PC-9 (cell line): ENCODE measurements around the gene MED4. TPM values are rescaled to one million over a fixed set of nuclear protein-coding genes. Genes with fewer than 3 reads are reported as not detected.

ENCODE experiments used
- BruUV-seq: library from RNA; stranded (reverse); fragments of 400-500 nt; replicated peaks from 2 replicates; lab custom pipeline; 2021; lab: Mats Ljungman, UMichigan
- CTCF ChIA-PET: fragments of 300-600 bp; sonication (Branson Sonifier 250); formaldehyde crosslinking; loops from one replicate; lab custom pipeline; 2022; ENCODE audit warnings: antibody characterized with exemption; lab: Charles Lee
- POLR2A ChIA-PET: fragments of 300-600 bp; sonication (Branson Sonifier 250); formaldehyde crosslinking; loops from one replicate; lab custom pipeline; 2022; ENCODE audit warnings: antibody characterized with exemption; ENCODE audit not compliant: unreplicated experiment; lab: Charles Lee
- DNase-seq, 2 experiments: peaks; one replicate each; pipeline versions ENCODE4 v3.0.0 to v3.0.0-alpha.2; 2015 to 2022; ENCODE audit warnings: mixed read lengths in 1 of 2
- H2AFZ ChIP-seq: fragments of 200-600 bp; sonication (generic); 2 replicates; pipeline ENCODE4 v1.8.1; 2017; ENCODE audit warnings: antibody characterized with exemption
- H3F3A ChIP-seq: fragments of 200-600 bp; sonication (generic); 2 replicates; pipeline ENCODE4 v1.8.1; 2017; ENCODE audit warnings: antibody characterized with exemption, mild to moderate bottlenecking, low read depth; ENCODE audit not compliant: insufficient read depth
- H3K27ac ChIP-seq: fragments of 200-600 bp; sonication (generic); 2 replicates; pipeline ENCODE4 v1.6.1; 2016; ENCODE audit warnings: mixed run types
- H3K27me3 ChIP-seq: fragments of 200-600 bp; sonication (generic); 2 replicates; pipeline ENCODE4 v1.6.1; 2016; ENCODE audit warnings: low read depth, mixed run types; ENCODE audit not compliant: insufficient read depth
- H3K36me3 ChIP-seq: fragments of 200-600 bp; sonication (generic); 2 replicates; pipeline ENCODE4 v1.6.1; 2016; ENCODE audit warnings: low read depth, mixed run types
- H3K4me1 ChIP-seq: fragments of 200-600 bp; sonication (generic); replicated peaks from 2 replicates; pipeline ENCODE4 v1.6.1; 2016; ENCODE audit warnings: mixed run types; ENCODE audit not compliant: insufficient read depth
- H3K4me2 ChIP-seq: fragments of 200-600 bp; sonication (generic); 2 replicates; pipeline ENCODE4 v1.6.1; 2017; ENCODE audit warnings: mixed run types
- H3K4me3 ChIP-seq: fragments of 200-600 bp; sonication (generic); 2 replicates; pipeline ENCODE4 v1.6.1; 2016; ENCODE audit warnings: mixed run types
- H3K79me2 ChIP-seq: fragments of 200-600 bp; sonication (generic); 2 replicates; pipeline ENCODE4 v1.6.1; 2017; ENCODE audit warnings: low read depth, mixed run types
- H3K9me2 ChIP-seq: fragments of 200-600 bp; sonication (generic); 2 replicates; pipeline ENCODE4 v1.8.1; 2017; ENCODE audit warnings: mild to moderate bottlenecking; ENCODE audit not compliant: insufficient read depth
- H3K9me3 ChIP-seq: fragments of 200-600 bp; sonication (generic); 2 replicates; pipeline ENCODE4 v1.8.1; 2016; ENCODE audit warnings: low read depth; ENCODE audit not compliant: insufficient read depth
- H4K20me1 ChIP-seq: fragments of 200-600 bp; sonication (generic); 2 replicates; pipeline ENCODE4 v1.8.1; 2017; ENCODE audit not compliant: insufficient read depth
- EZH2 ChIP-seq: fragments of 200-600 bp; sonication (generic); IDR thresholded peaks from 2 replicates; pipeline ENCODE4 v1.8.0; 2017; ENCODE audit warnings: antibody characterized with exemption, low read depth
- intact Hi-C: fragments of 100-400 bp; cut with micrococcal nuclease; formaldehyde crosslinking; loops from one replicate; pipeline ENCODE4 v1.10.0; 2022; ENCODE audit not compliant: unreplicated experiment
- total RNA-seq: library from RNA; stranded (reverse); gene quantifications from 2 replicates; pipeline ENCODE4 v1.2.3, GENCODE V29; 2021
- TF ChIP-seq, protein P1 (sequence below): fragments of 200-600 bp; sonication (generic); conservative IDR thresholded peaks from 2 replicates; pipeline ENCODE4 v1.6.1; 2017; ENCODE audit warnings: mixed run types, antibody characterized with exemption, mild to moderate bottlenecking, moderate library complexity

The MED4 gene
- total RNA-seq, 1 experiment from 2014 or later: 38.5 TPM

DNA sequence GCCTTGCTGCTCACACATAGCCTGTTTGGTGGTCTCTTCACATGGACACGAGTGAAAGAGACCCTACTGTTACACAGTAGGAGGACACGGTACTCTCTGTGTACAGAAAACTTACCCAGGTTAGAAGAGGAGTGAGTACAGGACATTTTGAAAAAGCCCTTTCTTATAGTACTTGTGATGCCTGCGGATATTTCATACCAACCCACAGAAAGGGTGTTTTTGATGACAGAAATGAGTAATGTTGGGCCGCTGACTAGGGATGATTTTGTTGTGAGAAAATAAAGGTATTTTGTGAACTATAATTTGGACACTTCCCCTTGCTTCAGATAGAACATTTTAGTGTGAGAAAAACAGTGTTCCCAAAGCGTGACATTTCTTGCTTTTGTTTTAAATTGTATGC lies 39.2 kb downstream of the MED4 start:
- Histone ChIP-seq H3K27ac (no peak overlapping the region), H3K4me3 (no peak overlapping the region), H4K20me1 (no peaks in the 10 kb centered on the region), H3K27me3 (no peaks in the 10 kb centered on the region), H3K9me3 (no peaks in the 10 kb centered on the region), H3K36me3 (peaks cover 18% of the 10 kb centered on the region), H3K4me1 (no peaks in the 10 kb centered on the region), H3F3A (no peaks in the 10 kb centered on the region), H3K9me2 (no peaks in the 10 kb centered on the region), H3K4me2 (no peak overlapping the region), H3K79me2 (no peaks in the 10 kb centered on the region), H2AFZ (no peak overlapping the region)
- ChIA-PET POLR2A (no interaction called here), CTCF (no interaction called here)
- DNase-seq: no peak
- TF ChIP-seq EZH2: no peak
- TF ChIP-seq, protein P1, sequence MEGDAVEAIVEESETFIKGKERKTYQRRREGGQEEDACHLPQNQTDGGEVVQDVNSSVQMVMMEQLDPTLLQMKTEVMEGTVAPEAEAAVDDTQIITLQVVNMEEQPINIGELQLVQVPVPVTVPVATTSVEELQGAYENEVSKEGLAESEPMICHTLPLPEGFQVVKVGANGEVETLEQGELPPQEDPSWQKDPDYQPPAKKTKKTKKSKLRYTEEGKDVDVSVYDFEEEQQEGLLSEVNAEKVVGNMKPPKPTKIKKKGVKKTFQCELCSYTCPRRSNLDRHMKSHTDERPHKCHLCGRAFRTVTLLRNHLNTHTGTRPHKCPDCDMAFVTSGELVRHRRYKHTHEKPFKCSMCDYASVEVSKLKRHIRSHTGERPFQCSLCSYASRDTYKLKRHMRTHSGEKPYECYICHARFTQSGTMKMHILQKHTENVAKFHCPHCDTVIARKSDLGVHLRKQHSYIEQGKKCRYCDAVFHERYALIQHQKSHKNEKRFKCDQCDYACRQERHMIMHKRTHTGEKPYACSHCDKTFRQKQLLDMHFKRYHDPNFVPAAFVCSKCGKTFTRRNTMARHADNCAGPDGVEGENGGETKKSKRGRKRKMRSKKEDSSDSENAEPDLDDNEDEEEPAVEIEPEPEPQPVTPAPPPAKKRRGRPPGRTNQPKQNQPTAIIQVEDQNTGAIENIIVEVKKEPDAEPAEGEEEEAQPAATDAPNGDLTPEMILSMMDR: no peak
- BruUV-seq: no TSS peak
- intact Hi-C loops: no loop called here

DNA sequence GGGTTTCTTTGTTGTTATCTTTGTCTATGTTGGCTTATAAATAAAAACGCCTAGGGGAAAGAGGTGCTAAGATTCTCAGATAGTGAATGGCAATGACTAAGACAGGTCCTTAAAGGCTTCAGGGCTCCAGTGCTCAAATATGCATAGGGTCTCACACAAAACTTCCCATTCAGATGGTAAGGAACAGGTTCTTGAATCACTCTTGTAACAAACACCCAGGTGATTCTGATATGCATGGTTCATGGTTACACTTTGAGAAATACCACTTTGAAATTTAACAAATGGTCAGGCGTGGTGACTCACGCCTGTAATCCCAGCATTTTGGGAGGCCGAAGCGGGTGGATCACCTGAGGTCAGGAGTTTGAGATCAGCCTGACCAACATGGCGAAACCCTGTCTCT lies 40.3 kb downstream of the MED4 start:
- ChIA-PET CTCF (no interaction called here), POLR2A (no interaction called here)
- H2AFZ ChIP-seq: no peak overlapping the region
- TF ChIP-seq EZH2: no peak
- TF ChIP-seq, protein P1: no peak
- H3K4me3 ChIP-seq: no peak overlapping the region
- H3K79me2 ChIP-seq: no peaks in the 10 kb centered on the region
- no peaks in the 10 kb centered on the region for H3F3A ChIP-seq
- H3K27ac ChIP-seq: no peak overlapping the region
- H4K20me1 ChIP-seq: no peaks in the 10 kb centered on the region
- peaks cover 18% of the 10 kb centered on the region for H3K36me3 ChIP-seq
- DNase-seq: no peak
- H3K4me2 ChIP-seq: no peak overlapping the region
- BruUV-seq: no TSS peak
- H3K27me3 ChIP-seq: no peaks in the 10 kb centered on the region
- intact Hi-C loops: no loop called here
- no peaks in the 10 kb centered on the region for H3K4me1 ChIP-seq
- no peaks in the 10 kb centered on the region for H3K9me3 ChIP-seq
- no peaks in the 10 kb centered on the region for H3K9me2 ChIP-seq

DNA sequence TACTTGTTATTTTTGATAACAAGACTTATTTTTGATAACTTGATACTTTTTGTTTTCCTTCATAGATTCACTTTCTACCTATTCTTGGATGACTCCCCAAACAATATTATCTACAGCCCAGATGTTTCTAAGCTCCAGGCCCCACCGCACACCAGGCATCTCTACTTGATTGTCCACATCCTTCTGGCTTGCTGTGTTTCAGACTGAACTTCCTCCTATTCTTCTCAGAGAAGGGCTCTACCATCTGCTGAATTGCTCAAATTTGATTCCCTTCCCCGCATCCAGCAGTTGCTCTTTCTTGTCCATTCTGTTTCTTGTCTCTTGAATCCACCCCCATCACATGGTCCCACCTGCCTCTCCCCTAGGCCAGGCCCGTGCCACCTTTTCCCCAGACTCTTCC lies 44.4 kb downstream of the MED4 start:
- H3K27me3 ChIP-seq: no peaks in the 10 kb centered on the region
- no peak for DNase-seq
- no peaks in the 10 kb centered on the region for H4K20me1 ChIP-seq
- ChIA-PET CTCF (interaction anchor here (0.6 kb wide), 1 partner anchor 1037 kb away, joined by 4 read pairs; no protein-coding TSS in a partner anchor), POLR2A (interaction anchor here (0.6 kb wide), 1 partner anchor 53 kb away, joined by 3 read pairs; no protein-coding TSS in a partner anchor)
- H2AFZ ChIP-seq: no peak overlapping the region
- no peak overlapping the region for H3K27ac ChIP-seq
- no peaks in the 10 kb centered on the region for H3K9me2 ChIP-seq
- peaks cover 18% of the 10 kb centered on the region for H3K36me3 ChIP-seq
- H3K4me1 ChIP-seq: no peaks in the 10 kb centered on the region
- H3K9me3 ChIP-seq: no peaks in the 10 kb centered on the region
- H3K4me3 ChIP-seq: no peak overlapping the region
- intact Hi-C loops: no loop called here
- no peak overlapping the region for H3K4me2 ChIP-seq
- H3K79me2 ChIP-seq: no peaks in the 10 kb centered on the region
- no TSS peak for BruUV-seq
- H3F3A ChIP-seq: no peaks in the 10 kb centered on the region
- TF ChIP-seq, protein P1: no peak
- no peak for TF ChIP-seq EZH2
